Inferior parietal cortex (tissue), 1 donor: ENCODE results near the gene GJC3.
"Not testable (repeated sequence)": the region's sequence is repeated elsewhere in the genome, so short reads cannot be mapped to it uniquely, and the experiment has no call there.

Experiments used
- DNase-seq: peaks from one replicate; pipeline ENCODE4 v3.0.0-alpha.2; 2016; ENCODE audit errors: extremely low spot score

GJC3 gene, protein sequence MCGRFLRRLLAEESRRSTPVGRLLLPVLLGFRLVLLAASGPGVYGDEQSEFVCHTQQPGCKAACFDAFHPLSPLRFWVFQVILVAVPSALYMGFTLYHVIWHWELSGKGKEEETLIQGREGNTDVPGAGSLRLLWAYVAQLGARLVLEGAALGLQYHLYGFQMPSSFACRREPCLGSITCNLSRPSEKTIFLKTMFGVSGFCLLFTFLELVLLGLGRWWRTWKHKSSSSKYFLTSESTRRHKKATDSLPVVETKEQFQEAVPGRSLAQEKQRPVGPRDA

DNA sequence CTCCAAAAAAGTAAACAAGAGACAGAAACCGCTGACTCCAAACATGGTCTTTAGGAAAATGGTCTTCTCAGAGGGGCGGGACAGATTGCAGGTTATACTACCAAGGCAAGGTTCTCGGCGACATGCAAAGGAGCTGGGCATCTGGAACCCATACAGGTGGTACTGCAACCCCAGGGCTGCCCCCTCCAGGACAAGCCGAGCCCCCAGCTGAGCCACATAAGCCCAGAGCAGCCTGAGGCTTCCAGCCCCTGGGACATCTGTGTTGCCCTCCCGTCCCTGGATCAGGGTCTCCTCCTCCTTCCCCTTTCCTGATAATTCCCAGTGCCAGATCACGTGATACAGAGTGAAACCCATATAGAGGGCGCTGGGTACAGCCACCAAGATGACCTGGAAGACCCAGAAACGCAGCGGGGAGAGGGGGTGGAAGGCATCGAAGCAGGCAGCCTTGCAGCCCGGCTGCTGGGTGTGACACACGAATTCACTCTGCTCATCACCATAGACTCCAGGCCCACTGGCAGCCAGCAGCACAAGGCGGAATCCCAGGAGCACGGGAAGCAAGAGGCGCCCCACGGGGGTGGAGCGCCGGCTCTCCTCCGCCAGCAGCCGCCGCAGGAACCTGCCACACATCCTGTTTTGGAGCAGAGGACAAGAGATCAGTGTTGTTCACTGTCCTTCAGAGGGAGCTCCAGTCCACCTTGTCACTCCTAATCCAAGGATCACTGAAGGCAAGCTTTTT lies at the start of gene GJC3:
Gene GJC3 (minus strand): TSS at position 627 of the 736 bp plus-strand sequence. CDS start 0 bp downstream, at position 627.
- peak; percentile 26 for DNase-seq

DNA sequence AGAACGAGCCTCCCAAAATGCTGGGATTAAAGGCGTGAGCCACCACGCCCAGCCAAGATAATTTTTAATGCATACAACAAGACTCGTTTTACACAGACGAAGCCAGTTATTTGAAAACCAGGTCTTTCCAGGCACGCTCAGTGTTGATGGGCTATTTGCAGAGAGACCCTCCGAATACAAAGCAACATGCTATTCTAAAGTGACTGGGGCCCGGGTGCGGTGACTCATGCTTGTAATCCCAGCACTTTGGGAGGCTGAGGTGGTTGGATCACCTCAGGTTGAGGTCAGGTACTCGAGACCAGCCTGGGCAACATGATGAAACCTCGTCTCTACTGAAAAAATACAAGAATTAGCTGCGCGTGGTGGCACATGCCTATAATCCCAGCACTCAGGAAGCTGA lies 47.2 kb upstream of the GJC3 start:
- DNase-seq: no peak

DNA sequence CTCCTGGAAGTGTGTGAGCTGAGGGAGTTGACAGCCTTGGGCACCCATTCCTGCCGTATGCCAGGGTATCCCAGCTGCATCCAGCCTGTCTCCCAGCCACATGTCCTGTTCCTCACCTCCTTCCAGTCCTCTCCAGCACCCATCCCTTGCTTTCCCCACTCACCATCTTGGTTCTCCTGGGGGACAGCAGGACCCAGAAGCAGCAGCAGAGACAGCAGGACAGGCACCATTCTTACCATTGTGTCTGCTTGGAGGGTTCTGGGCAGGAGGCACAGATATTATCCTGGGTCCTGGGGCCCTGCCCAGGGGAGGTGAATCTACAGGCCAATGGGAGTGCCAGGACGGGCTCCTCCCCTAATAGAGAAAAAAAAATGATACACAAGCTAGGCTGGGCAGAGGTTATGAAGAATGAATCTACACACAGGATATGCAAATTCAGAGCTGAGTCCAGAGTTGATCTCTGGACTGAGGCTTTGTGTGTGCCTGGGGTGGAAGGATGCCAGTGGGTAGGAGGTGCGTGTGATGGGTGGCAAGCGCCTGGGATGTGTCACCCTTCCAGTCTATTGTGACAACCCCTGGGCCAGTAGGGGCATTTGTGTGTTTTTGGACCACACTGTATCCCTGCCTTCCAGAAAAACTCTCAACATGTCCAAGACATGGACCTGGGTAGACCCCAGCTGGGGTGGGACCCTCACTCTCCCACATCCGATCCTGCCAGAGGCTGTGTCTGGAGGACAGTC lies 46.5 kb upstream of the GJC3 start, which contains the start of gene AZGP1:
Gene AZGP1 (minus strand): TSS at position 250 of the 740 bp plus-strand sequence. CDS start 11 bp downstream, at position 239.
- no peak for DNase-seq

DNA sequence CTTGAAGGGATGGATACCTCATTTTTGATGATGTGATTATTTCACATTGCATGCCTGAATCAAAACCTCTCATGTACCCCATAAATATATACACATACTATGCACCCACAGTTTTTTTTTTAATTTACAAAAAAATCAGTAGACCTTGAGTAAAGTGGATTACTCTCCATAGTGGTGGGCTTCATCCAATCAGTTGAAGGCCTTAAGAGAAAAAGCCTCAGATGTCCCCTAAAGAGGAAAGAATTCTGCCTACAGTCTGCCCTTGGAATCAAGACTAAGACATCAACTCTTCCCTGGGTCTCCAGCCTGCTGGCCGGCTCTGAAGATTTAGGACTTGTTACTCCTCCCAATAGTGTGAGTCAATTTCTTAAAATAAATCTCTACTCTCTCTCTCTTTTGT lies 45.3 kb upstream of the GJC3 start:
- DNase-seq: no peak

DNA sequence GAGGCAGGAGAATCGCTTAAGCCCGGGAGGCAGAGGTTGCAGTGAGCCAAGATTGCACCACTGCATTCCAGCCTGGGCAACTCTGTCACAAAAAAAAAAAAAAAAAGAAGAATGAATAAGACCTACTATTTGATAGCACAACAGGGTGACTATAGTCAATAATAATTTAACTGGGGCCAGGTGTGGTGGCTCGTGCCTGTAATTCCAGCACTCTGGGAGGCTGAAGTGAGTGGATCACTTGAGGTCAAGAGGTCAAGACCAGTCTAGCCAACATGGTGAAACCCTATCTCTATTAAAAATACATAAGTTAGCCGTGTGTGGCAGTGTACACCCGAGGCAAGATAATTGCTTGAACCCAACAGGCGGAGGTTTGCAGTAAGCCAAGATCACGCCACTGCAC lies 44.4 kb upstream of the GJC3 start:
- not testable (repeated sequence) for DNase-seq

DNA sequence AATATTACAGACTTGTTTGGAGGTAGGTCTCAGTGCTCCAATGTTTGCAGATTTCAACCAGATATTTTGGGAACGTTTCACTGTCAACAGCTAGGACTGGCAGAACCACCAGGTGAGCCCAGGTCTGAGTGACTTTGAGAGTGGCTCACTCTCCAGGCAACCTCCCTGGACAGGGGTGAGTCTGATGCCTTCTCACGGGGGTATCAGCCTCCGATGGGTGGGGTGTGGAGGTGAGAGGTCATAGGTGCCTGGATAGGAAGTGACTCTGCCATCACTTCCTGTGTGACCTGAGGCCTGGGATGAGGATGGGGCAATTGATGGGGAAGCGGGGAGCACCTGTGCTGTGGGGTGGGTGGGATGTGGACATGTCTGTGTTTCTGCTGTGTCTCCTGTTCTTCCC lies 41.8 kb upstream of the GJC3 start:
- no peak for DNase-seq

DNA sequence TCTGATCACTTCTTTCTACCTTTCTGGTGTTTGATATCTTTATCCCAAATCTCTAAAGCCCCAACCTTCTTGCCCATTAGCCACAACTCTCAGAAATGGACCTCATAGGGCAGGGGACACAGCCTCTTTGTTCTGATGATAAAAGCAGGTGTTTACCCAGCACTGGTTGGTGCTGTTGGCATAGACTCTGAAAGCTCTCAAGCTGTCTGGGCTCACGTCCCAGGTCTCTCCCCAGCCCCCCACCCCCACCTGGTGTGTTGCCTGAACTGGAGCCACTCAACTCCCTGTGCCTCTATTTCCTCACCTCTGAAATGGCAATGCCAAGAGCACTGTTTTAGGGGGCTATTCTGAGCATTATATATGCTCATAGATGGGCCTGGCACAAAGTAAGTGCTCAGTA lies 40.4 kb upstream of the GJC3 start:
- DNase-seq: not testable (repeated sequence)

DNA sequence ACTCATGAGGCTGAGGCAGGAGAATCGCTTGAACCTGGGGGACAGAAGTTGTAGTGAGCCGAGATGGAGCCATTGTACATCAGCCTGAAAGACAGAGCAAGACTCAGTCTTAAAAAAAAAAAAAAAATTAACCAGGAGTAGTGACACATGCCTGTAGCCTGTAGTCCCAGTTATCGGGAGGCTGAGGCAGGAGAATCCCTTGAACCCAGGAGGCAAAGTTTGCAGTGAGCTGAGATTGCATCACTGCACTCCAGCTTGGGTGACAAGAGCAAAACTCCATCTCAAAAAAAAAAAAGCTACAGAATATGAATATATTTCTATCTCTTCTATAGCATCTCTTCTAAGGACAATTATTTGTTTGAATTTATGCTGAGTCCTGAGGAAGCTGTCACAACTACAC lies 39.9 kb upstream of the GJC3 start:
- no peak for DNase-seq

DNA sequence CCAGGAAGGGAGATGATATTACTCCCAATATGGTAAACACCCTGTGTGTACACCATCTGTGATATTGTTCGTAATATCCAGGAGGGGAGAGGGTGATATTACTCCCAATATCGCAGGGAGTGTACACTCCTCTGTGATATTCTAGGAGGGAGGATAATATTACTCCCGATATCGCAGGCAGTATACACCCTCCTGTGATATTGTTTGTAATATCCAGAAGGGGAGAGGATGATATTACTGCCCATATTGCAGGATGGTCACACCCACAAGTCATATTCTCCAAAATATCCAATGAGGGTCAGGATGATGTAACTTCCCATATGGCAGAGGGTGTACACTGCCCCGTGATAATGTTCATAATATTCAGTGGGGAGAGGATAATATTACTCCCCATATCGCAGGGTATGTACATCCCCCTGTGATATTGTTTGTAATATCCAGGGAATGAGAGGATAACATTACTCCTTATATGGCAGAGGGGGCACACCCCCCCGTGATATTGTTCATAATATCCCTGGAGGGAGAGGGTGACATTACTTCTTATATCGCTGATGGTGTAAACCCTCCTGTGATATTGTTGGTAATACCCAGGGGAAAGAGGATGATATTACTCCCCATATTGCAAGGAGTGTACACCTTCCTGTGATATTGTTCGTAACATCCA lies 29.3 kb upstream of the GJC3 start:
- no peak for DNase-seq

DNA sequence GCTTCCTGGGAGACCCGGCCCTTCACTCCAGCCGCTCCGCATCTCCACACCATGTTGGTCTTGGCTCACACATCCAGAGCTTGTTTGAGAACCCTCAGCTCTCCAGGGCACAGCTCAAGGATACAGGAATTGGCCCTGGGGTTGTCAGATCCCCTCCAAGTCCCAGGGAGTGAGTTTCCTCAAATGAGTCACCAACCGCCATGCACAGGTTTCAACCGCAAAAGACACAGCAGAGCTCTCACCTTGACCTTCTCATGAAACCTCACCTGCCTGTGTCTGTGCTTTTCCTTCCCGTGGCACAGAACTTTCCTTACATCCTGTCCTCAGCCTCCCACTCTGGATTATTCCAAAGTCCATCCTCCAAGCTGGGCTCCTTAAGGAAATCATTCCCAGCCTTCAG lies 25.8 kb upstream of the GJC3 start:
- DNase-seq: no peak

DNA sequence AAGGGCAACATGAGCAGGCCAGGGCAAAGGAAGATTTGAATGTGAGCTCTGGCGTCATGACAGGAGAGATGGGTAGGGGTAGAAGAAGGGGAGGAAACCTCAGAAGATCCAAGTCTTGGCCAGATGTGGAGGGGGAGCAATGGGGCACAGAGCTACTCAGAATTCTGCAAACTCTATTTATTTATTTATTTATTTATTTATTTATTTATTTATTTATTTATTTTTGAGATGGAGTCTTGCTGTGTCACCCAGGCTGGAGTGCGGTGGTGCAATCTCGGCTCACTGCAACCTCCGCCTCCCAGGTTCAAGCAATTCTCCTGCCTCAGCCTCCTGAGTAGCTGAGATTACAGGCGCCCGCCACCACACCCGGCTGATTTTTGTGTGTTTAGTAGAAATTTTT lies 25.2 kb upstream of the GJC3 start:
- DNase-seq: not testable (repeated sequence)

DNA sequence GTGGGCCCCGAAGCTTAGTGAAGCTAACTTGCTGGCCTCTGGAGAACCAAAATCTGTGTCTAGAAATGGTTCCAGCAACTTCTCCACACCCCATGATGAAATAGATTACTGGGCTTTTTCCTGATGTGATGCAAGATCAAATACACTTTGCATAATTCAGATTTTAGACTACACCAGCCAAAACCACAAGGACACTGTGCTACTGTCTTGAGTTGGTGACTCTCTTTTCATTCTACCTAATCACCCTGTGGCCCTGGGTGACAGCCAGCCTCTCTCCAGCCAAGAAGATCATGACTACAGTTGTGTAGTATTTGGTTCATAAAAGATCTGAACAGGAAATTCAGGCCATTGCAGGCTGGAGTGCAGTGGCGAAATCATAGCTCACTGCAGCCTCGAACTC lies 24.2 kb upstream of the GJC3 start:
- DNase-seq: no peak

DNA sequence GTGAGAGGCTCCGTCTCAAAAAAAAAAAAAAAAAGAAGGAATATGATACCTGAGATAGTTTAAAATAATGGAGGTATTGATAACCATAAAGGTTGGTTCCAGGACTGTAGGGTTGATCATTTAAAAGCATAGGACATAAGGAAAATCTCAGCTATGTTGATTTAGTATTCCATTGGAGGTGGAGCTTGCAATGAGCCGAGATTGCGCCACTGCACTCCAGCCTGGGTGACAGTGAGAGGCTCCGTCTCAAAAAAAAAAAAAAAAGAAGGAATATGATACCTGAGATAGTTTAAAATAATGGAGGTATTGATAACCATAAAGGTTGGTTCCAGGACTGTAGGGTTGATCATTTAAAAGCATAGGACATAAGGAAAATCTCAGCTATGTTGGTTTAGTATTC lies 23.2 kb upstream of the GJC3 start:
- not testable (repeated sequence) for DNase-seq

DNA sequence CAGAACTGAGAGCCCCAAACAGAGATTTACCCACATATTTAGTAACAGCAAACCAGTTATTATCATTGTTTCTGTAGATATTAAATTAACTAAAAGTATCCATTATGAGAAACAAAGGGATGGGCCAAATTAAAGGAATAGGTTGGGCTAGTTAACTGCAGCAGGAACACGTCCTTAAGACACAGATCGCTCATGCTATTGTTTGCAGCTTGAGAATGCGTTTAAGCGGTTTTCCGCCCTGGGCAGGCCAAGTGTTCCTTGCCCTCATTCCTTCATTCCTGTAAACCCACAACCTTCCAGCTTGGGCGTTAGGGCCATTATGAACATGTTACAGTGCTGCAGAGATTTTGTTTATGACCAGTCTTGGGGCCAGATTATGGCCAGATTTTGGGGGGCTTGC lies 21.4 kb upstream of the GJC3 start:
- DNase-seq: not testable (repeated sequence)

DNA sequence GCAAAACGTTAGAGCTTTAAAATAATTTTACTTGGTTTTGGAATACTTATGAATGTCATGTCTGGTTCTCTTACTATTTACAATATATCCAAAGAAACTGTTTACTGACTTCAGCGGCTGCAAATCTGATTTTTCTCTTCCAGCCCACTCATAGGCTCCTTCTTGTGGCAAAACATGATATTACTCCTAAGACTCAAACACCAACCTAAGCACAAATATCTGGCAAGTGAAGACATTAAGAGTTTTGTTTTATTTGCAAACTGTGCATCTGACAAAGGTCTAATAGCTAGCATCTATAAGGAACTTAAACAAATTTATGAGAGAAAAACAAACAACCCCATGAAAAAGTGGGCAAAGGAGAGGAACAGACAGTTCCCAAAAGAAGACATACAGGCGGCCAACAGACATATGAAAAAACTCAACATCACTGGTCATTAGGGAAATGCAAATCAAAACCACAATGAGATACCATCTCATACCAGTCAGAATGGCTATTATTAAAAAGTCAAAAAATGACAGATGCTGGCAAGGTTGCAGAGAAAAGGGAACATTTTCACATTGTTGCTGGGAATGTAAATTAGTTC lies 20.3 kb upstream of the GJC3 start:
- DNase-seq: no peak

DNA sequence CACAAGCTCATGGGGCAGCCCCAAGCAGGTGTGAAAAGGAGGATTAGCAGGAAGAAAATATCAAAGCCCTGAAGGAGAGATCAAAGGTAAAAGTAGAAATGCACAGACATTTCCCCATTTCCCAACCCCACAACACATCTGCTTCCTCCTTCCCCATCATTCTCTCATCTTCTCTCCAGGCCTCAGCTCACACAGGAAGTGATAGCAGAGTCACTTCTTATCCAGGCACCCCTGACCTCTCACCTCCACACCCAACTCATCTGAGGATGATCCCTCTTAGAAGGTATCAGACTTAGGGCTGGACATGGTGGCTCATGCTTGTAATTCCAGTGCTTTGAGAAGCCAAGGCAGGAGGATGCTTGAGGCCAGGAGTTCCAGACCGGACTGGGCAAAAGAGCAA lies 18.2 kb upstream of the GJC3 start:
- DNase-seq: no peak

DNA sequence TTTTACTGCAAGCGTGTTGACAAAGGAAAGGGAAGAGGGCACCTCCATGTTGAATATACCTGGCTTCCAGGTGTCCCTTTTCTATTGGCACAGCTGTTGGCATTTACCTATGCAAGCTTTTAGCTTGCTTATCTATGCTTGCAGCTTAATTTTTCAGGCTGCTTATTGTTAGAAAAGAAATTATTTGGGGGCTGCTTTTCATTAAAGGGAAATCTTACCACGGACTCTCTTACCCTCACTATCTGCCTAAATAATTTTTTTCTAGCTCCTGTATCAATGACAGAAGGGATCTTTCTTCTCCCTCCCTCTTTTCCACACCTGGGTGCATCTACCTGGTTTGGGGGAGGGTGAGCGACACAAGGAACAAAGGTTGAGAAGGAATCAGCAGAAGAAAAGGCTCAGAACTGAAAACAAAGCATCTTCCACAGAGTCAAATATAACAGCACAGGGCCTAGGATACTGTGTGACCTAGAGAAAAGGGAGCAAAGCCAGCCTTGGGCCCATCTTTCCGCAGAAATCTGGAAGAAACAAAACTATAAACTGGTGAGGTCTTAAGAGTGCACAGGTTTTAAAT lies 15.2 kb upstream of the GJC3 start:
- no peak for DNase-seq

DNA sequence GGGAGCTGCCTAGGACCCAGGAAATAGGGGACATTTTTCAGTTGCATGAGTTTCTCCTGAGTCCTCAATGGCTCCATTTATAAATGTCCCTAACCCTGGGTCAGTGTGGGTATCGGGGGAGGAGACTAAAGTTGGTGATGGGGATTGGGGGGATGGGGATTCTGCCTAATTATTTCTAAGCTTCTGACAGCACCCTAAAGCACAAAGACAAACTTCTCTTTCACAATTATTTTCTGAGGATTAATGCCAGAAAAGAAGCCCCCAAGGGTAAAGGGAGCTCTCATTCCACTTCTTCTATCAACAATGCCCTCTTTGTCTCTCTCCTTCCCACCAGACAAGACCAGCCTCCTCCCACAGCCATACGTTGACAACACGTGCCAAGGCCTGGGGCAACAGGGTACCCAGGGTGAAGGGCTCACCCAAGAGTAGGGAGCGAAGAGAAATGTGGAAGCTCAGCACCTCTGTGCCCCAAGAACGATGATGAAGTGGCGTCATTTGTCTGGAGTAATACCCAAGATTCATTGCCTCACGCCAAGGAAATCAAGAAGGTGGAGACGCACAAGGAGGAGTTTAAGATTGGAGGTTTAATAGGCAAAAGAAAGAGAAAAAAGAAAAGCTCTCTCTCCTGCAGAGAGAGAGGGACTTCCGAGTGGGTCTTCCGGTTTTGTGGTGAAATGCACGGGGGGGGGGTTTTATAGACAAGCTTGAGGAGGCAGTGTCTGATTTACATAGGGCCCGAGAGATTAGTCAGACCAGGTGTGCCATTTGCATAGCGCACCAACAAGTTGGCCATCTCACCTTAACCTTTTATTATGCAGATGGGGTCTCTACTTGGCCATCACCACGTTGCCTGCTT lies 14.4 kb upstream of the GJC3 start:
- DNase-seq: no peak

DNA sequence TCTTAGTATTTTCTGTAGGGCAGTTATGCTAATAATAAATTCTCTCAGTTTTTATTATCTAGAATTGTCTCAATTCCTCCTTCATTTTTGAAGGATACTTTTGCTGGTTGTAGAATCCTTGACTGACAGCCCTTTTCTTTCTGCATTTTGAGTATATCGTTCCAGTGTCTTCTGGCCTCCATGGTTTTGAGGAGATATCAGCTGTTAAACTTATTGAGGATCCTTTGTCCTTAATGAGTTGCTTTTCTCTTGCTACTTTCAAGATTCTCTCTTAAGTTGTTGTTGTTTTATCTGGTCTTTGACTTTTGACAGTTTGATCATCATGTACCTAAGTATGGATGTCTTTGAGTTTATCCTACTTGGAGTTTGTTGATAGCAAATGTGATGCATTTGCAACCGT lies 8.9 kb upstream of the GJC3 start:
- no peak for DNase-seq

DNA sequence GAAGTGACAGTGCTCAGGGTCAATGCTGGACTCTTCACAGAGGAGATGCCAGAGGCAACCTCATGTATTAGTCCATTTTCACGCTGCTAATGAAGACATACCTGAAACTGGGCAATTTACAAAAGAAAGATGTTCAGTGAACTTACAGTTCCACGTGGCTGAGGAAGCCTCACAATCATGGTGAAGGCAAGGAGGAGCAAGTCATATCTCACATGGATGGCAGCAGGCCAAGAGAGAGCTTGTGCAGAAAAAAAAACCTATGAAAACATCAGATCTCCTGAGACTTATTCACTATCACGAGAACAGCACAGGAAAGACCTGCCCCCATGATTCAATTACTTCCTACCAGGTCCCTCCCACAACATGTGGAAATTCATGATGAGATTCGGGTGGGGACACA lies 5.6 kb upstream of the GJC3 start:
- DNase-seq: not testable (repeated sequence)
